C1 segment of cervical spinal cord (tissue), 14 donors: Measurements from ENCODE around the gene EHD4.

ENCODE experiments used
- DNase-seq, 14 donors: peaks; one replicate each; lab custom pipeline; 2025; lab: John Stamatoyannopoulos, UW

The EHD4 gene

DNA sequence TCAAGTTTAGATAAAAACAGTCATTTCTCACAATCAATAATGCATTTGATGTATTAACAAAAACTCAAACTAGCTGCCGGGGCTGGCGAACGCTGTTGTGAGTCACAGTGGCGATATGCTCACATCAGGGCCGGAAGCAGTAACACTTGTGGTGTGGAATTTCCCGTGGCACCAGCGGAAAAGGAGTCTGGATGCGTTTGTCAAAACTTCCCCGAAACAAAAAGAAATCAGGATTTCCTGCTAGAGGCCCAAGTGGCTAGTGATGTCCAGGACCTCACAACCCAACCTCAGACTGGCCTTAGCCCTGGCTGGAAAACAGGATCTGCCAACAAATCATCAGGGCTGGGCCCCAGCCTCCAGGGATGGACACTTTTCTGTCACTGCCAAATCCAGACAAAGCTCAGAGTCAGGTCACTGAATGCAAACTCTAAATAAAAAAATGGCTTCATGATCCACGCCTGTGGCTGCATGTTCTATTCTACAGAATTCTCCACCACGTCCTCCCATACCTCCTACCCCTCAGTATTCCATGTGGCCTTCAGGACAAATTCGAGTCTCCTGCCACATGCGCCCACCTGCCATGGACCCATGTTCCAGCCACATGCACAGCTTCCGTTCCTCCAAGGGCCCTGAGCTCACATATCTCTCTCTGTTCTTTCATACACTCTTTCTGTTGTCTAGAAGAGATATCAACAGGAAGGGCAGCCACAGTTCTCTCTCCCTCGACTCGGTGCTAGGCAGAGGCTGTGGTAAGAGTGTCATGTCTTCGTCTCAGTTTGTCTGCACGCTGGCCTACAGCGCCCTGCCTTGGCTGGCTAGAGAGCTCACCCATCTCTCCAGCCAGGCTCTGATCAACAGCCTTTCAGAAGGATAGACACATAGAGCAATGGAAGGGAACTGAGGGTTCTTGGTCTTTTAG lies 35.4 kb downstream of the EHD4 start:
- DNase-seq = peak in 5 of 14 donors; percentile 3 to 33 (median 22)

DNA sequence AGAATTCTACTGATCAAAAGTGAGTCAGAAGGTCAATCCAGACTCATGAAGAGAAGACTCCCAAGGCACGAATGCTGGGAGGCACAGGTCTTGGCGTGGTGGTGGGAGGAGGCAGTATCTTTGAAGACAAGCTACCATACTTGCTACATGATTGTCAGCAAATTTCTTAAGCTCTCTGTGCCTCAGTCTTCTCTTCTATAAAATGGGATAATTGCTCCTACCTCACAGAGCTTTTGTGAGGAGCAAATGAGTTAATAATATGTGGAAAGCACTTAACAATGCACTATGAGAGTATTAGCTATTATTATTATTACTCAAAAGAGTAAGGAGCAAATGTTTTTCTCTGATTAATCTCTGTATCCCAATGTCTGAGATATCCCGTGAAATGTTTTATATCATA lies 36.2 kb downstream of the EHD4 start:
- no peak for DNase-seq

- no peak for DNase-seq
Observed at GRCh38 chr15:41935566-41936020, 36.8 kb downstream of the EHD4 start.

GRCh38 chr15:41934843-41935242 lies 37.5 kb downstream of the EHD4 start:
- no peak for DNase-seq

GRCh38 chr15:41933771-41934170 lies 38.6 kb downstream of the EHD4 start:
- DNase-seq = no peak

DNA sequence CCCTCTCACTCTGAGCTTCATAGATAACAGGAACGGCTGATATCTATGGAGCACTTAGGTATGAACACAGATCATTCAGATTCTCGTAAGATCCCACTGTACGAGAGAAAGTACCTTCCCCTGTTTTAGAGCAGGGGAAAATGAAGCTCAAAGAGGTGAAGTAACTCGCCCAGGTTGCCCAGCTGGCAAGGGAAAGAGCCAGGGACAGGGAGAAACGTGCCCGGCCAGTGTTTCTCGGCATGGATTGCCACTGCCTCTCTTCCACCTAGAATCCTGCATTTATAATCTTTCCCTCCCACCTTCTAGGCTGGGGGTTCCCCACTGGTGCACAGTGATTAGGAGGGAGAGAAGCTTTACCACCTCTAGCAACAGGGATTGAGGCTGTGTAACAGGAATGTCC lies 39.0 kb downstream of the EHD4 start:
- DNase-seq = no peak

DNA sequence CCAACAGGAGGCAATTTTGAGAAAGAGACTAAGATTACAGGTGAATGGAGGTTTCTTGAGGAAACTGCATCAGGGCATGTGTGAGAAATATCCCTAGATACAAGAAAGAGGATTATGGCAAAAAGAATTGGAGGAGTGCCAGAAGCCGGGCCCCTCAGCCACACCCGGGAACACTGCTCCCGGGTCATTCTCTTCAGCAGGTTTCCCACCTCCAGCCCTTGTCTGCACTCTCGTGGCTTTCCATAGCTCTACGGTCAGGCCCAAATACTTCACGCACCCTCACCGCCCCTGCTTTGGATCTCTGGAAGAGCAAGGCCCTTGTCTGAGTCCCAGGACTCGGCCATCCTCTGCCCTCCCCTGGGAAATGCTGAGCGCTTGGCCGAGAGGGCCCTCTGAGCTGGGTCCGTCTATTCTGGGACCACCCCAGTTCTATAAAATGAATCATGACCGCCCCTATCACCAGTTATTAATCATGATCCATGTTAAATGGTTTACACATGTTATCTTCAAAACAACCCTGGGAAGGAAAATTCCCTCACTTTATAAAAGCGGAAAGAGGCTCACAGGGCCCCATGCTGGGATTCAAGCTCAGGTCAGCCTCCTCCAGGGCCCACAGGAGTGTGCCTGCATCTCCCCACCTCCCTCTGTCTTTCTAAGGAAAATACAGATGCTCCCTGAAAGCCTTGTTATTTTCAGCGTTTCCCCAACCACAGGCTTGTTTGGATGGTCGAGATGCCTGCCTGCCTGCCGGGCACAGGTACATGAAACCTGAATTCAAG lies 39.7 kb downstream of the EHD4 start:
- no peak for DNase-seq

DNA sequence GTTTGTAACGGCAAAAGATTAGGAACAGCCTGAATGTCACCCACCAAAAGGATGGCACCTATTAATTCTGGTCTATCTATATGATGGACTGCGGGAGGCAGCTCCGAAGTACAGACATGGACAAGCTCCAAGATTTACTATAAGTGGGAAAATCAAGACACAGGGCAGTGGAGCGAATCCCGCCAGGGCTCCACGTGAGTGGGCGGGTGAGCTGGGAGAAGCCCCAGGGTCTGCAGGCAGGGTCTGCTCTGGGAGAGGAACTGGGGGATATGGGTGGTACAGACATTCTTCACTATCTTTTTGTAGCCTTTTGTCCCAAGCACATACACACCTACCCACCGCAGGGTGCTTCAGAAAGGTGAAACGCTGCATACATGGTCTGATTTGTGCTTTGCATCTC lies 40.3 kb downstream of the EHD4 start:
- DNase-seq = no peak

DNA sequence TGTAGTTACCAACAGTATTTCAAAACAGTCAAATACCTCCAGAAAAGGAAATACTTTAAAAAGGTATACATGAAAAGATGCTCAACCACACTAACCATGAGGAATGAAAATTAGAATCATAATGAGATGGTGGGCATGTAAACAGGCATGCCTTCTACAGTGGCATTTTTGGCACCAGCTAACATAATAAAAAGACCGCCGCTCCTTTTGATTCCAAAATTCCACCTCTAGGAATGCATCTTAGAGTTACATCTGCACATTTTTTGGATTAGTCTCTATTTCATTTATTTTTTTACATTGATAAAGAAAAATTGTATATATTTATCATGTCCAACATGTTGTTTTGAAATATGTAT lies 41.5 kb downstream of the EHD4 start:
- DNase-seq = no peak

GRCh38 chr15:41930221-41930866 lies 42.0 kb downstream of the EHD4 start:
- DNase-seq = no peak

DNA sequence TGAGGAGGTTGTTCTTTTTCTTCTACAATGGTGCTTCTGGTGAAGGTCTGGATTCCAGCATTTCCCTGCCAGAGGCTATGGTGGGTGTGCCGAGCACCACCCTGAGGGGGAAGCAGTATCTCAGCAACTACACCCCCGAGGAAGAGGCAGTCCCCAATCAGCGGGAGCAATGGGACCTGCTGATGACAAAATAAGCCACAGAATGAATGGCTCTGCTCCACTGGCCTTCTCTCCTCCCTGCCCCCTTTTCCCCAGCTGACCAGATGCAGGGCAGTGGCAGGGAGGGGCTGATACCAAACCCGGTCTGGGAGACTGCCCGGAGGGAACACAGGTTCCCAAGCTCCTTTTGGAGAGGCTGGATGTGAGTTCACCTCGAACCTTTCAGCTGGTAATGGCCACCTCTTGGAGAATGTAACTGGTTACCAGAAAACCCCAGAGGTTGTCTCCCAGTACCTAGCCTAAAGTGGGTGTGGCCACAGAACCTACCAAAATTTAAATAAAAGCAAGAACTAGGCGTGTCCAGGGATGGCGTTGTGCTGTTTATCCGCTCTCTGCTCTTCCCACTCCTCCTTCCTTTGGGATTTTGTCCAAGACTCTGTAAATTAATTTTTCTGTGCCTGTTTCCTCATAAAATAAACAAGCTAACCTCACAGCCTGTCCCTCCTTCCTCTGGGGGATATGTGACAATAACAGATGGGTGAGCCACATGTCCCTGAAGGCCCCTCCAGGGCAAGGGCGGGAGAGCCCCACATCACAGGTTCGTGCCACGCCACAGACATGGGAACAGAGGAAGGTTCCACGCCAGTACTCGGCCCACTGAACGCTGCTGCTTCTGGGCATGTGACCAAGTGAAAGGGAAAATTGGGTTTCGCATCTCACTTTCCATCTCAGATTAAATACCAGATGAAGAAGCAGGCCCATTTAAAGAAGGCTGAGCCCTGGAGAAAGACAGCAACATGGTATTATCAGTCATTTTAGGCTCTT lies 43.4 kb downstream of the EHD4 start:
- peak in 2 of 14 donors; percentile 9 to 17 for DNase-seq

DNA sequence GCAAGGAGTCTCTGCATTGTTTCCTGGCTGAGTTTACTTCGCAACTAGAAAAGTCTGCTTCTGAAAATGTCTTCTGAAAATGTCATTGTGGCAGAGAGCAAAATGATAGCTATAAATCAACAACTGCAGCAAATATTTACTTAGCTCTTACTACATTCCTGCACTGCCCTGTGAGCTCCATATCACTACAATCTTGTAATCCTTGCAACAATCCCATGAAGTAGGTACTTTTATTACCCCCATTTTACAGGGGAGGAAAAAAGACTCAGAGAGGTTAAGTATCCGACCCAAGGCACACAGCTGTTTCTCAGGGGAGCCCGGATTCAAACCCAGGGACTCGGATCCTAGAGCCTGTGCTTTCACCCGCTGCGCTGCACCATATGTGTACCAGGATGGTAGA lies 44.3 kb downstream of the EHD4 start:
- no peak for DNase-seq

DNA sequence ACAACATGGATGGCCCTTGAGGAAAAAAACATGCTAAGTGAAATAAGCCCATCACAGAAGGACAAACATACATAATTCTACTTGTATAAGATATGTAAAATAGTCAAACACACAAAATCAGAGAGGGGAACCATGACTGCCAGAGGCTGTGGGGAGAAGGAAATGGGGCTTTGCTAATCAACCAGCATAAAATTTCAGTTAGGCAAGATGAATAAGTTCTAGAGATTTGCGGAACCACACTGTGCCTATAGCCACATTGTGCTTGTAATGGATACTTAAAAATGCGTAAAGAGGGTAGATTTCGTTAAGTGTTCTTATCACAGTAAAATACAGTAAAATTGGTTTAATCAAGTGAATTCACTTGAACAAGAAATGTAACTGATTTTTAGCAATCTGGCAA lies 44.8 kb downstream of the EHD4 start:
- no peak for DNase-seq

DNA sequence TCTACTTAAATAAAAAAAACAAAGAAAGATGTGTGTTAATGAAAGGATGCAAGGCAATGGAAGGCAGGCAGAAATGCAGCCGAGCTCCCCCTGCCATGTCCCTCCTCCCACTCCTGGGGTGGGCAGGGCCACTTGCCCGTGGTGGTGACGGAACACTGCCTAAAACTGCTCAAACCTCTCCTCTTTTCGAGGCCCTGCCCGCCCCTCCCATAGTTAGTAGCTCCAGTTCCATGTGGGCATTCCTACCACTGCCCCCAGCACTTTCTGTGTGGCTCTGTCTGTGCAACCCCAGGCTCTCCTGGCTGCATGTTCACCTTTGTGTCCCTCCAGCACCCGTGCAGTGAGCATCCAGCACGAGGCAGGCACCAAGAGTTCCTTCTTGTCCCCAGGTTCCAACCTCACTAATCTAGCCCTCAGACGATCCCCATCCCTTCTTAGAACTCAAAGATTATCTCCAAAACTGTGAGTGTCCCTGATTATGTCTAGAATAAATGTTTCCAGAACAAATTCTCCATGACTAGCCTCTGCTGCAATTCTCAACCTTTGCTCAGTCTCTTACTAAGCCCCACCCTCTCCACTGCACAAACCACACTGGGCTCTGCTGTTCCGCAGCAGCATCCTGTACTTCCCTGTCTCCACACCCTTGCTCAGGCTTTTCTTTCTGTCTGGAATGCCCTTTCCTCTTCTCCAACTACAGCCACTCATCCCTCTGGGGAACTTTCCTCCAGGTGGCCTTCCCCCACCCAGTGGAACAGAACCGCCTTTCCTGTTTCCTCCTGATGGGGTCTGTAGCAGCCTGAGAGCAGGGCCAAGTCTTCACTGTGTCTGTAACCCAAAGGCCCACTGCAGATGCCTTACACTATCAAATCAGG lies 45.9 kb downstream of the EHD4 start:
- DNase-seq = no peak

DNA sequence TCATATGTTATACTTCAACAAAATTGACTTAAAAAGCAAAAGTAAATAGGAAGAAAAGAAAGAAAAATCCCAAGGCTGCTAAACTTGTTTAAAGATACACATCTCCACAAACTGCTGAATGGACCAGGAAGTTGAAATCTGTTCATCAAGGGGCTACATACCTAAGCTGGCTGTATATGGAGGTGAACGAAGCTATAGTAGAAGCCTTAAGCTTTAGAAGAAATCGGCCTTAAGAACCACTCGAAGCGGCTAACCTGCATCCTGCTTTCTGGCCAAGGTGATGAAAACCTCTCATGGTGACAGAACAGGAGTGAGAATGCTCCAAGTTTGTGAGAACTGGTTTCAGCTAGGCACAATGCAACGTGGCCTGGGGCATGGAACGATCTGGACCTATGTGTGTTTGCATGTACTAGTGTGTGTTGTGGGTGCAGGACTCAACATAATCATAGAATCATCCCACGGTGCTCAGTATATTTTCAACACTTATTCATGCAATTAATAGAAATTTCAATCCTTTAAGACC lies 47.2 kb downstream of the EHD4 start:
- DNase-seq = no peak

DNA sequence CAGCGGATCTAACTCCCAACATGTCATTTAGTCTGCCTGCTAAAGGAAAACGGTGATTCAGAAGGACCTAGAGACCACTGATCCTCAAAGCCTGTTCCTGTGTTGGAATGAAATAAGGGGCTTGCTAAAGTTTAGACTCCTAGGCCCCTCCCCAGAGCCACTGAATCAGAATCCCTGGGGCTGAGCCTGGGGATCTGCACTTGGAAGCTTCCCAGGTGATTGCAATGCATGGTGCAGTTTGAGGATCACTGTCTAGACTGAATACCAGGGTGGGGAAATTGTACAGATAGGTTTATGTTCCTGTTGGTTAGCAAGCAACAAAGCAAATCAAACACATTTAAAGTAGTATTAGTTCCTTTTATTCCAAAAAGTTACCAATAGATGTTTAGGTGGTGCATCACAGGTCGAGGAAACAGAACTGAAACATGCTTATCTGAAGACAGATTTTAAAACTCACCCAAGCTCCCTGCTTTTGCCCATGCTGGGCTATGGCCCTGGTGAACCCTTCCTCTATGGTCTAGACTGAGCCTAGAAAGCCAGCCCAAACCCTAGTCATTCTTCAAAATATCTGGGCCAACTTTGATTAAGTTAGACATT lies 48.9 kb downstream of the EHD4 start:
- DNase-seq = no peak

DNA sequence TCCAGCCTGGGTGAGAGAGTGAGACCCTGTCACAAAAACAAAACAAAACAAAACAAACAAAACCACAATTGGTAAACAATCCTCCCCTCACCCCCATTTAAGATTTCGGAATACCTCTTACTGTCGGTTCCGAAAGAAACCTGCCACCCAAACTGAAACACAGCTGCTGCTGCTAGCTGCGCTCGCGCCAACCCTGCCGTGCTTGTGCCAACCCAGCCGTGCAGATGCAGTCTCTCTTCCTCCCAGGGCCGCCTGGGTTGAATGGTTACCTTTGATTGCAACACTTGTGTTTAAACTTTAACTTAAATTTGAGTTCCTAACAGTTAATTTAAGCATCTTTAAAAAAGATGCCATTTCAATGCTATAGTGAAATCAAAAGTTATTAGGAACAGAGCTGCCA lies 50.0 kb downstream of the EHD4 start:
- DNase-seq = no peak

DNA sequence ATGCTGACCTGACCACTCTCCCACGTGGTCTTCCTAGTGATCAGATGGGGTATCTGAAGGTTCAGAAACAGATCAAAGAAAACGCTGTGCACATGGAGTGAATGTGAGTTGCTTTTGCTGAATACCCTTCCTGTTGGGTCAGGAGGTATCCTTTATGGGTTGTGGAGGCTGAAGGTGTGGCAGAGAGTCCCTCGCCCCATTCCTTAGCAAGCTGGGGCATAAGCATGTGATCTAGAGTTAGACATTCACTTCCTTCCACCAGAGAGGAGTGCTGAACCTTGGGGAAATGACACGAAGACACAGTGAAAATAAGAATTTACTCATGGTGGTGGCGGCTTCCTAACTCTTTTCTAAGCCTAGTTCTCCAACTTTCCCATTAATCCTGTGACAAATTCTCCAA lies 50.7 kb downstream of the EHD4 start:
- DNase-seq = no peak

- DNase-seq = no peak
Observed at GRCh38 chr15:41921167-41921566, 51.2 kb downstream of the EHD4 start.
